ENCODE data around the gene F8.
"Not testable (repeated sequence)": the region's sequence is repeated elsewhere in the genome, so short reads cannot be mapped to it uniquely, and the experiment has no call there.

F8 gene

GRCh38 chrX:154822029-154822428, 200.5 kb downstream of the F8 start:
- DNase-seq (ENCODE audit: low read depth) = no peak
- no peak for TF ChIP-seq CTCF (IDR thresholded peaks at IDR 0.05; ENCODE audit: low read depth, low read length, missing control alignments)
- no peak overlapping the region for H3K4me3 ChIP-seq (ENCODE audit: low read depth, low read length)

- H3K4me3 ChIP-seq (ENCODE audit: low read depth, low read length) = no peak overlapping the region
- DNase-seq (ENCODE audit: low read depth) = no peak
- TF ChIP-seq CTCF (IDR thresholded peaks at IDR 0.05; ENCODE audit: low read depth, low read length, missing control alignments) = no peak
Measured at GRCh38 chrX:154821523-154821922, 201.0 kb downstream of the F8 start.

GRCh38 chrX:154819771-154820341, 202.7 kb downstream of the F8 start:
- DNase-seq (ENCODE audit: low read depth) = no peak

GRCh38 chrX:154818916-154819770, 203.4 kb downstream of the F8 start:
- no peak overlapping the region for H3K4me3 ChIP-seq (ENCODE audit: low read depth, low read length)
- DNase-seq (ENCODE audit: low read depth) = no peak
- no peak for TF ChIP-seq CTCF (IDR thresholded peaks at IDR 0.05; ENCODE audit: low read depth, low read length, missing control alignments)

More at GRCh38 chrX:154819771-154820341, 202.7 kb downstream of the F8 start:
- no peak for TF ChIP-seq CTCF (IDR thresholded peaks at IDR 0.05; ENCODE audit: low read depth, low read length, missing control alignments)
- H3K4me3 ChIP-seq (ENCODE audit: low read depth, low read length) = no peak overlapping the region

- DNase-seq (ENCODE audit: low read depth); H3K4me3 ChIP-seq (ENCODE audit: low read depth, low read length): not testable (repeated sequence)
Measured at GRCh38 chrX:154817048-154817618, 205.4 kb downstream of the F8 start.

- DNase-seq (ENCODE audit: low read depth) = not testable (repeated sequence)
Measured at GRCh38 chrX:154816326-154816898, 206.1 kb downstream of the F8 start.

GRCh38 chrX:154815274-154815818, 207.2 kb downstream of the F8 start:
- H3K4me3 ChIP-seq (ENCODE audit: low read depth, low read length) = no peak overlapping the region
- TF ChIP-seq CTCF (IDR thresholded peaks at IDR 0.05; ENCODE audit: low read depth, low read length, missing control alignments) = no peak
- DNase-seq (ENCODE audit: low read depth) = no peak

More at GRCh38 chrX:154816326-154816898, 206.1 kb downstream of the F8 start:
- not testable (repeated sequence) for H3K4me3 ChIP-seq (ENCODE audit: low read depth, low read length)
